ENCODE results near the gene AMPD3.

- TF ChIP-seq YY1 (IDR thresholded peaks at IDR 0.05; ENCODE audit: low read depth), result no peak
- no peak for TF ChIP-seq TCF12 (IDR thresholded peaks at IDR 0.05; ENCODE audit: low read depth)
These were observed 23.0 kb downstream of the AMPD3 start for GRCh38 chr11:10478066-10478465.
